HUES64 (cell line): ENCODE data around the gene DAZAP1.

Source experiments
- H3K27ac ChIP-seq: 2 replicates; pipeline ENCODE4 v1.7.0; 2013; ENCODE audit warnings: low read depth, low read length, inconsistent platforms
- H3K27me3 ChIP-seq: 2 replicates; pipeline ENCODE4 v1.6.1; 2013; ENCODE audit warnings: mild to moderate bottlenecking, low read length; ENCODE audit not compliant: insufficient read depth
- H3K36me3 ChIP-seq: 2 replicates; pipeline ENCODE4 v1.6.1; 2013; ENCODE audit warnings: mild to moderate bottlenecking, low read length; ENCODE audit not compliant: insufficient read depth
- H3K4me1 ChIP-seq: 2 replicates; pipeline ENCODE4 v1.6.1; 2013; ENCODE audit warnings: mild to moderate bottlenecking, low read length, moderate library complexity; ENCODE audit not compliant: insufficient read depth
- H3K4me3 ChIP-seq: 2 replicates; pipeline ENCODE4 v1.5.1; 2013; ENCODE audit warnings: mild to moderate bottlenecking, low read length, moderate library complexity
- H3K9ac ChIP-seq: 2 replicates; pipeline ENCODE4 v1.6.1; 2013; ENCODE audit warnings: mild to moderate bottlenecking, low read depth, low read length
- H3K9me3 ChIP-seq: 2 replicates; pipeline ENCODE4 v1.6.1; 2013; ENCODE audit warnings: low read depth, low read length; ENCODE audit not compliant: insufficient read depth
- WGBS: fragments of 150-250, 120-280 bp; methylation state at CpG from one replicate; pipeline ENCODE4 v1.1.7; 2013; ENCODE audit warnings: missing lambda C conversion rate; 5-methylcytosine and 5-hydroxymethylcytosine counted together

The DAZAP1 gene

GRCh38 chr19:1387684-1388636 is 19.4 kb upstream of the DAZAP1 start:
- Histone ChIP-seq H3K4me3 (no peak overlapping the region), H3K9me3 (no peaks in the 10 kb centered on the region), H3K27ac (no peak overlapping the region), H3K27me3 (no peaks in the 10 kb centered on the region), H3K4me1 (peaks cover 3% of the 10 kb centered on the region; the same call in 1 of the 2 replicates), H3K36me3 (peaks cover 27% of the 10 kb centered on the region), H3K9ac (no peak overlapping the region)
- WGBS, result 91% methylated on average over 40 of the region's 45 CpGs

GRCh38 chr19:1388637-1389026 is 18.8 kb upstream of the DAZAP1 start:
- peaks cover 3% of the 10 kb centered on the region; the same call in 1 of the 2 replicates for H3K4me1 ChIP-seq
- H3K27me3 ChIP-seq, result no peaks in the 10 kb centered on the region
- H3K27ac ChIP-seq, result no peak overlapping the region
- H3K4me3 ChIP-seq, result no peak overlapping the region
- WGBS, result 97% methylated on average over 17 of the region's 17 CpGs
- no peak overlapping the region for H3K9ac ChIP-seq
- peaks cover 30% of the 10 kb centered on the region for H3K36me3 ChIP-seq
- H3K9me3 ChIP-seq, result no peaks in the 10 kb centered on the region

GRCh38 chr19:1389033-1389940 is 18.1 kb upstream of the DAZAP1 start:
- peaks cover 3% of the 10 kb centered on the region; the same call in 1 of the 2 replicates for H3K4me1 ChIP-seq
- no peaks in the 10 kb centered on the region for H3K27me3 ChIP-seq
- WGBS, result 96% methylated on average over 37 of the region's 39 CpGs
- H3K9me3 ChIP-seq, result no peaks in the 10 kb centered on the region
- no peak overlapping the region for H3K9ac ChIP-seq
- H3K36me3 ChIP-seq, result peaks cover 31% of the 10 kb centered on the region
- no peak overlapping the region for H3K4me3 ChIP-seq
- no peak overlapping the region for H3K27ac ChIP-seq

GRCh38 chr19:1390890-1391423 is 16.4 kb upstream of the DAZAP1 start:
- peaks cover 31% of the 10 kb centered on the region for H3K36me3 ChIP-seq
- H3K27ac ChIP-seq, result no peak overlapping the region
- H3K4me1 ChIP-seq, result no peaks in the 10 kb centered on the region
- no peaks in the 10 kb centered on the region for H3K27me3 ChIP-seq
- no peak overlapping the region for H3K4me3 ChIP-seq
- 93% methylated on average over 42 of the region's 42 CpGs for WGBS
- no peak overlapping the region for H3K9ac ChIP-seq
- H3K9me3 ChIP-seq, result no peaks in the 10 kb centered on the region

GRCh38 chr19:1392407-1392806 is 15.0 kb upstream of the DAZAP1 start:
- Histone ChIP-seq H3K9me3 (no peaks in the 10 kb centered on the region), H3K4me1 (no peaks in the 10 kb centered on the region), H3K27ac (no peak overlapping the region), H3K4me3 (no peak overlapping the region), H3K27me3 (no peaks in the 10 kb centered on the region), H3K36me3 (peaks cover 31% of the 10 kb centered on the region), H3K9ac (no peak overlapping the region)
- WGBS, result 97% methylated on average over 15 of the region's 15 CpGs

GRCh38 chr19:1392939-1393530 is 14.4 kb upstream of the DAZAP1 start:
- Histone ChIP-seq H3K27ac (no peak overlapping the region), H3K9me3 (no peaks in the 10 kb centered on the region), H3K4me1 (no peaks in the 10 kb centered on the region), H3K9ac (no peak overlapping the region), H3K4me3 (no peak overlapping the region), H3K36me3 (peaks cover 31% of the 10 kb centered on the region), H3K27me3 (no peaks in the 10 kb centered on the region)
- 95% methylated on average over 37 of the region's 37 CpGs for WGBS

- 92% methylated on average over 17 of the region's 17 CpGs for WGBS
- H3K36me3 ChIP-seq, result peaks cover 27% of the 10 kb centered on the region
- no peaks in the 10 kb centered on the region for H3K4me1 ChIP-seq
- no peak overlapping the region for H3K4me3 ChIP-seq
- H3K9ac ChIP-seq, result no peak overlapping the region
- H3K27me3 ChIP-seq, result no peaks in the 10 kb centered on the region
- no peaks in the 10 kb centered on the region for H3K9me3 ChIP-seq
- no peak overlapping the region for H3K27ac ChIP-seq
Observed at GRCh38 chr19:1393841-1394240, 13.5 kb upstream of the DAZAP1 start.

GRCh38 chr19:1394252-1395193 is 12.9 kb upstream of the DAZAP1 start:
- H3K9me3 ChIP-seq, result no peaks in the 10 kb centered on the region
- H3K4me1 ChIP-seq, result no peaks in the 10 kb centered on the region
- peaks cover 20% of the 10 kb centered on the region for H3K36me3 ChIP-seq
- H3K9ac ChIP-seq, result no peak overlapping the region
- H3K27me3 ChIP-seq, result no peaks in the 10 kb centered on the region
- no peak overlapping the region for H3K4me3 ChIP-seq
- 48% methylated on average over 43 of the region's 43 CpGs for WGBS
- no peak overlapping the region for H3K27ac ChIP-seq

GRCh38 chr19:1395194-1396018 is 12.0 kb upstream of the DAZAP1 start:
- WGBS, result 92% methylated on average over 52 of the region's 52 CpGs
- H3K9ac ChIP-seq, result no peak overlapping the region
- H3K27ac ChIP-seq, result no peak overlapping the region
- peaks cover 20% of the 10 kb centered on the region for H3K36me3 ChIP-seq
- H3K27me3 ChIP-seq, result no peaks in the 10 kb centered on the region
- H3K4me1 ChIP-seq, result no peaks in the 10 kb centered on the region
- no peak overlapping the region for H3K4me3 ChIP-seq
- H3K9me3 ChIP-seq, result no peaks in the 10 kb centered on the region
